Raji (cell line): ENCODE results near the gene AIFM1.

Experiments used
- POLR2A ChIP-seq: IDR thresholded peaks from 2 replicates; pipeline ENCODE4 v1.6.1; 2011; ENCODE audit warnings: low read depth, low read length, control low read depth; ENCODE audit not compliant: insufficient read depth

Gene AIFM1

DNA sequence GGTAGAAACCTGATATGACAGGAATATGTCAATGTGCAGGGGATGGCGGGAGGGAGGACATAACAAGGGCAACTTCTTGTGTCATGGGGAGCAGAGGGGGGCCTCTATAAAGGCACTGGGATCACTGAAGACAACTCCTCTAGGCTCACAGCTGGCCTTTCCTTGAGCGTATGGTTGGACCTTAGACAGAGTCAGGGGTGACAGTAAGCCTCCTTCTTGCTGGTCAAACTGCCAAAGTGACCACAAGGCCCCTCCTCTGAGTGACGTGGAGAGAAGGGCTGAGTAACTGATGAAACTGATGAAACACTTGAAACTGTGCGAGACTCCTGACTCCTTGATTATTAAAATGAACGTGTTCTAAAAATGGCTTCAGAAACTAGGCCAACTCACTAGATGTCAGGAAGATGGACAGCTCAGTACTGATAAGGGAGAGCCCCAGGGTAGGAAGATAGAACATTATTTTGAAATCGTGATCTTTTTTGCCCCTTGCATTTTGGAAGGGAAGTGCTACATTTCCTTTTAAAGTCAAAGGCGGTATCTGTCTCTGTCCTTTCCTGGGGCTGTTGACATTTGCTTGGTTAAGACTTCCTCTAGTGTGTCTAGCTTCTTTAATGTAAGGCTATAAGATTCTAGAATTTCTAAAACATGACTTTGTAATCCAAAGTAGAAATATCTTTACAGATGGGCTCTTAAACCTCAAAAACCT lies 7.7 kb upstream of the AIFM1 start:
- peak; percentile 43; the same call in 1 of the 2 replicates for TF ChIP-seq POLR2A

DNA sequence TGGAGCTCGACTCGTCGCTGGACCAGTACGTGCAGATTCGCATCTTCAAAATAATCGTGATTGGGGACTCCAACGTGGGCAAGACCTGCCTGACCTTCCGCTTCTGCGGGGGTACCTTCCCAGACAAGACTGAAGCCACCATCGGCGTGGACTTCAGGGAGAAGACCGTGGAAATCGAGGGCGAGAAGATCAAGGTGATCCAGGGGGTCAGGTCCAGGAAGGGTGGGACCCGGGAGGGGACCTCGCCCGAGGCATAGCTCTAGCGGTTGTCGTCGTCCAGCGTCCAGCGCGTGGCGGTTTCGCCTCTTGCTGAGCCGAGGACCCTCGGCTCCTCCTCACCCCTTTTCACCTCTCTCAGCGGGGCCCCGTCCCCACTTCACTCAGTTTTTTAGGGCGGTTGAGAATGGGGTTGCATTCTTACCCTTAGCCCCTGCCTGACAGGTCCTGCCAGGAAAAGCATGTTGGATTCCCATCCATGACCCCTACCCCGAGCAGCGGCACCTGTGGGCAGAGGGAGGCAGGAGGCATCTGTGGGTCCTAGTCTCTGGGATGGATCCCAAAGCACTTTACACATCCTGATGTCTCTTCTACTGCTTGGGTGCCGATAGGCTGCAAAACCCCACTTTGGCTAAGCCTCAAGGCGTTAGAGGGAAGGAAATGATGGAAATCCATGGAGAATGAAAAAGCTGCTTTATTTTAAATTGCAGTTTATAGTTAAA lies 6.6 kb upstream of the AIFM1 start:
- no peak for TF ChIP-seq POLR2A

GRCh38 chrX:130171446-130172126 lies 5.9 kb upstream of the AIFM1 start, which contains the start of gene RAB33A:
RAB33A (plus strand) TSS chrX:130171962; CDS start chrX:130172063, 101 bp downstream.
- no peak; the same call in 1 of the 2 replicates for TF ChIP-seq POLR2A

DNA sequence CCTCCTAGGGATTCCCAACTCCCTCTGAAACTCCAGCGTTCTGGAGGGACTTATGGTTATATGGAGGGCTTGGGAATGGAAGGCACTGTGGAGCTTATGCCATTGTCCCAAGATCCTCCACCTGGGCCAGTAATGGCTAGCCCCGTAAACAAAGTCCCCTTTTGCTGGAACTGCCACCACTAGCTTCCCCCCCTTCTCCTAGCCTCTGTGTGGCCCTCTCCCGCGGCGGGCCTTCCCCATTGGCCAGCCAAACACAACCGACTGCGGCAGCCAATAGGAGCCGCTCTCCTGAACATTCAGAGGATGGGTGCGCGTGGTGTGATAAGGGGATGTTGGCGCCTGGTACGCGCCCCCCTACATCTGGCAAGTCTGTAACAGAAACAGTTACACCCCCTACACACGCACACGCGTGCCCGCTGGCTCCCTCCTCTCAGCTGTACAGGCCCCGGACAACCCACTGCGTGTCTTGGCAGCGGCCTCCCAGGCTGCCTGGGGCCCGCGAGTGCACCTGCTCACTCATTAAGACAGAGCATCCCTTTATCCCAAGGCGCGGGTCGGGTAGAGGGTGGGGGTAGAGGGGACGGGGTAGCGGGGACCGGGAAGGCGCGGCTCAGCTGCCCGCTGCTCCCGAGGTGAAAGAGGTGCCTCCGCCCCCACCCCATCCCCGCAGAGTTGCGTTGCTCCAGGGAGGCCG lies 5.3 kb upstream of the AIFM1 start:
- TF ChIP-seq POLR2A = peak; percentile 92

DNA sequence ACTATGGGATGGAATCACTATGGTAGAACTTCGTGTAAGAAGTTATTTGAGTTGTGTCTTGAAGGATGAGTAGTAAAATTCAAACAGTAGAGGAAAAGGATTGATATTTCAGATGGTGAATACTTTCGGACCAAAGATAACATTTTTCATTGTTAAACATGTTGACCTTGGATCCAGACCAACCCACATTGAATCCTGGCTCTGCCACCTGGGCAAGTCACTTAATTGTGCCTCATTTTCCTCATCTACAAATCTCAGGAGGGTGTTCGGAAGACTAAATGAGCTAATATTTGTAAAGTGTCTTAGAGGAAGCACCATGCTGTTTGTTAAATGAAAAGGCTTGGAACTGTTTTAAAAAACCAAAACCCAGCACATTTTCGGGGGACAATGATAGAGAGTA lies 1.4 kb upstream of the AIFM1 start:
- TF ChIP-seq POLR2A = no peak

DNA sequence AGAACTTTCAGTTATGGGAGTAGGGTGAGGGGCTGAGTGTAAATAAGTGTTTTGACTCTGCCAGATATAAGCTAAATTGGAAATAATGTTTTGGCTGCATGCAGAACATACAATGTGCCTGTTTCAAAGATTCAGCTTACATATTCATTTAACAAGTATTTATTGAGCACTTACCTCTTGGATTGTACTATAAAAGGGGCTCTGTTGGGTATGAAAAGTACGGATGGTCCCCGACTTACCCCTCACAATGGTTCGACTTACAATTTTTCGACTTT lies 799 bp upstream of the AIFM1 start:
- TF ChIP-seq POLR2A = no peak

GRCh38 chrX:130165181-130165702 lies 399 bp downstream of the AIFM1 start:
- no peak for TF ChIP-seq POLR2A

DNA sequence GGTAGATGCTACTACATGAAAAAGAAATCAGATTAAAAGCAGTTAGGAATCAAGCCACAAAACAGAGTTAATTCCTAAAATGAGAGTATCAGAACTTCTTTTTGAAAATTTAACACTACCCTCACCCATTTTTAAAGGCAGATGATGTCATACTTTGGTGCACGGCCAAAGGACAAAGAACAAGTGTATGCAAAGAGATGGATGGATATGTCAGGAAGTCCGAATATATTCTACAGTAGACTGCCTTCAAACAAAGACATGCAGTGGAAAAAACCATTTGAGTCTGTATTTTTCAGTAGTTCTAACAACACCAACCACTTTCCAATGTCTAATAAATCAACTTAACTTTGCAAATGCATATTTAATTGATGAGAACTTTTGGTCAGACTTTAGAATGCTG lies 2.2 kb downstream of the AIFM1 start:
- TF ChIP-seq POLR2A = no peak

GRCh38 chrX:130162094-130162735 lies 3.4 kb downstream of the AIFM1 start:
- TF ChIP-seq POLR2A = no peak

DNA sequence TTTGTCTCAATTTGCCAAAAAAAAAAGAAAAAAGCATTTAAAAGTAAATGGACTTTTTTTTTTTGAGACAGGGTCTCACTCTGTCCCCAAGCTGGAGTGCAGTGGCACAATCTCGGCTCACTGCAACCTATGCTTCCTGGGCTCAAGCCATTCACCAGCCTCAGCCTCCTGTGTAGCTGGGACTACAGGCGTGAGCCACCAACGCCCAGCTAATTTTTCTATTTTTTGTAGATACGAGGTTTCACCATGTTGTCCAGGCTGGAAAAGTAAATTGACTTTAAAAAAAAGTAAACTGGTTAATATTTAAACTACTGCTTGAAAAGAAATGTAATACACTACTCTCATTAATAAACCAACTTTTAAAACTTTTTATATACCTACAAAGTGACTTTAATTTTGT lies 5.9 kb downstream of the AIFM1 start:
- no peak for TF ChIP-seq POLR2A

- no peak for TF ChIP-seq POLR2A
These were observed 7.3 kb downstream of the AIFM1 start for GRCh38 chrX:130158311-130158710.

DNA sequence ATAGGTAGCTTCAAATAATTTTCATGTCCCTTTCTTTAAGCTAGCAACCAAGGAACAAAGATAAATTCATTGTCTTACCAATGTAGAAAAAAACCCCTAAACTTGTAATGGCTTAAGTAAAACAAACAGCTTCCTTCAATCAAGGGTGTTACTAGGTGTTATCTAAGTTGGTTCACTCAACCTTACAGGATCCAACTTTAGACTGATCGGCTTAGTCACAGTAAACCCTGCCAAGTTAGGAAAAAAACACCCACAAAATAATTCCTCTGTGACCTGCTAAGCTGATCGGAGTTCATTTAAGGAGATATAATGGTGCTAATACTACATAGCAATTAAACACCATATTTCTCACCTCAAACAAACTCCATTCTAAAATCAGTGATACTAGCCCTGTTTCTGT lies 10.1 kb downstream of the AIFM1 start:
- TF ChIP-seq POLR2A = no peak

- no peak for TF ChIP-seq POLR2A
These were observed 18.0 kb downstream of the AIFM1 start for GRCh38 chrX:130147631-130148030.

DNA sequence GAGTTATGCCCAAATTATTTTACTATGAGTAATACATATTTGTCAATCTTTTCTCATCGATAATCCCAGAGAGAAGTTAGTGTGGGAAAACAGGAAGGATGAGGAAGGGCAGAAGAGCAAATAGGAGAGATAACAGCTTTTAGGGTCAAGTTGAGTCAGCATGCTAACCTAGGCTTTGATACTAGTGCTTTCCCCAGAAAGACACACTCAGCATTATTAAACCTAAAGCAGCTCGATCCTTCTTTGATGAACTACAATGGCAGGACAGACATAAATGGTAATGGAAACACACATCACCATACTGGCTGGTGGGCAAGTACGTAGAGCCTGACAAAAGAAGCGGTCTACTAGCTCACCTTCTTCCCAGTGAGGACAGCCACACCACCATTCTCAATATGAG lies 20.5 kb downstream of the AIFM1 start:
- TF ChIP-seq POLR2A = no peak

DNA sequence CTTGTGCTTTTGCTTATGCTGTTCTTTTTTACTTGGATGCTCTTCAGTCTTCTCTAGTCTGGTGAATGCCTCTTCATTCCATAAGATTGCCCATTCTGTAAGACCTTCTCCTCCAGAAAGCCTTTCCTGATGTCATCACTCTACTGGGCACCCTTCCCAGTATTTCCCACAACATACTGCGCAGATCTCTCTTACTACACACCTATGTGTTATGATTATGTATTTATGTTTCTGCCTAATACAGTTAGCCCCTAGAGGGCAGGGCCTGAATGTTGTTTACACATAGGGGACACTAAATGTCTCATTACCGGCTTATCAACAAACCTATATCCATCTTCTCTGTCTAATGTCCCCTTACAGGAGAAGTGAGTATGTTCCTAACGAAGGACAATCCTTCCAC lies 21.1 kb downstream of the AIFM1 start:
- TF ChIP-seq POLR2A = no peak

DNA sequence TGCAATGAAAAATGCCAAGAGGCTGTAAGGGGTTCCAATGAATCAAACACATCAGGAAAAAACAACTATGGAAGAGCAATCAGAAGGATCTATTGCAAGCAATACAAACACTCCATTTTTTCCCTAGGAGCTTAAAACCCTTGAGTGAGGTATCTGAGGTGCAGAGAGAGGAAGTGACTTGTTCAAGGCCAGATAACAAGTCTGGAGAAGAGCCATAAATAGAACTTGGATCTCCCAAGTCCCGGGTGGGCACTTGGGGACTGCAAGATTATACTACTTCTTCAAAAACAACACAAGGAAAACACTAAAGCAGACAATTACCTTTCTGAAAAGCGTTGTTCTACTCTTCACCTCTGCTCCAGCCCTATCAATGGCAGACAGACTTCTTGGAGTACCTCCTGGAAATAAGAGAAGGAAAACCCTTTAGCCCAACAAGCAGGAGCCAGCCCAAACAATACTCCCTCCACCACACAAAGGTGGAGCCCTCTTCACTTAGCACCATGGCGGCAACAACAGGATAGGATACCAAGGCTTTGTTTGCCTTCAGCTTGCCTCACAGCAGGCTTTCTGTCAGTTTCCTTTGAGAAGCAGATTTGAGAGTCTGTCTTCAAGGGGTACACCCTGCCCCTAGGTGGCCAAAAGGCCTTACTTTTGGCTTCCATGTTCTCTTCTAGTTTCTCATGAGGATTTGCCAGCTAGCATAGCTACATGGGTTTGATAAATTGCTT lies 26.0 kb downstream of the AIFM1 start:
- no peak for TF ChIP-seq POLR2A
